Stimulated activated CD4-positive, alpha-beta T cell treated with anti-CD3 and anti-CD28 coated beads, Interleukin-12 subunit alpha, Interleukin-12 subunit beta, amount 100 ng/mL, for 4 hours (primary cell): ENCODE results near the gene SPEM3.

Experiments
- DNase-seq: peaks from one replicate; pipeline ENCODE4 v3.0.0-alpha.2; 2020

SPEM3 gene

DNA sequence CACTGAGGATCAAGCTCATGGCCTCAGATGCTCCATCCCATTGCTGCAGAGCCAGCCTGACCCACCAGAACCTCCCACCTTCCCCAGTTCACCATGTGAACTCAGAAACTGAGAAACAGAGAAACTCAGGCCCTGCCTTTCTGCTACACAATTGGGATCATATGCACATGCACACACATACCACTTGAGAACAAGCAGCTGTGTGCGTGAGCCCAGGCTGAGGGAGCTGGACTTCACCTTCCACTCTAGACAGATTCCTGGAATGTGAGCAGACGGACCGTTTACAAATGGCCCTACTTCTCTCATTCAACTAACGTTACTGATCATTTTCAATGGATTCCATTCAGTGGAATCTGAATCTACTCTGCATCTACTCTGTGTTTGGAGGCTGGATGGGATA is 5.0 kb upstream of the SPEM3 start:
- no peak for DNase-seq

DNA sequence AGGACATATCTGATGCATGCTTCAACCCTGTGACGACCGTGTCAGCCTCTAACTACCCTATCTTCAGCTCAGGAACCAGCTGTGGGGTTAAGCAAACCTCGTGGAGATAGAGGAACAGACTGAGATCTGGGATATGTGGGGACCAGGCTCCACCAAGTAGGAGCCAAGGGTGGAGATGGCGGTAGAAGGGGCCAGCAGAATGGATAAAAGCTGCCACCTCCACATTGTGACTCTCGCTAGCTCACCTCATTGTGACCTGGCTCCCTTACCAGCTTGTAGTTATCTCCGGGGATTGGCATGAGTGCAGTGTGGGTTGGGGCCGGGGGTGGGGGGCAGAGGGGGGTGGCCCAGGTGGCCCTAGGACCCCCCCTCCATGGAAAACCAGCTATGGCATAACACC is 3.3 kb upstream of the SPEM3 start, which contains the start of gene SPEM2:
Gene SPEM2 (plus strand): TSS at position 301 of the 400 bp plus-strand sequence. CDS start 73 bp downstream, at position 374.
- no peak for DNase-seq

DNA sequence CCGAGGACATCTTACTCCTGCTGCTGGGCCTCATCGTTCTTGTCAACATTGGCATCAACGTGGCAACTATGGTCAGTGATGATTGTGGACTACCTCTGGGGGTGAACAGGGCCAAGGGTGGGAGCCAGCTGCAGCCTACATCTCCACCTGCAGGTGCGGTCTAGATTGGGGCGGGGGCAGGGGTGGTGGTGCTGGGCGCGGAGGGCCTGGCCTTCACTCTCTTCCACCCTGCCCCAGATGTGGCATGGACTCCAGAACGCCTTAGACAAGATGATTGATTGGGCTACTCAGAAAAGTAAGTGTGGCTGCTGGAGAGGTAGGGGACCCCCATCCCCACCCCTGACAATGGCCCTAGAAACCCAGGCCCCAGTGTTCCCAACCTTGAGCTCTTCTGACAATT is 2.9 kb upstream of the SPEM3 start:
- no peak for DNase-seq

DNA sequence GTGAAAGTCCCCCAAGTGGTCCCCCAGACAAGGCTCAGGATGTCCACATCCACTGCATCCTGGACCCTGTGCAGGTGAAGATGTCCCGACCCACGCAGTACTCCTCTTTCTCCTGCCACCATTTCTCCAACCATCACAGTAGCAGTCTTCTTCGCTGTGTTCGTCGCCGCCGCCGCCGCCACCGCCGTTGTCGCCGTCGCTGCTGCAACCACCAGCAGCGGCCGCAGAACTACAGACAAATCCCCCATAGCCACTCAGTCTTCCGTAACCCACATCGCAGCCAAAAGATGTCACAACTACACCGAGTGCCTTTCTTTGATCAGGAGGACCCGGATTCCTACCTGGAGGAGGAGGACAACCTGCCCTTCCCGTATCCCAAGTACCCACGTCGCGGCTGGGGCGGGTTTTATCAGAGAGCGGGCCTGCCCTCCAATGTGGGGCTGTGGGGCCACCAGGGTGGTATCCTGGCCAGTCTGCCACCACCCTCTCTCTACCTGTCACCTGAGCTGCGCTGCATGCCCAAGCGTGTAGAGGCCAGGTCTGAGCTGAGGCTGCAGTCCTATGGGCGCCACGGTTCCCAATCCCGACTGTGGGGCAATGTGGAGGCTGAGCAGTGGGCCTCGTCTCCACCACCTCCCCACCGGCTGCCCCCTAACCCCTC is 2.3 kb upstream of the SPEM3 start:
- no peak for DNase-seq

GRCh38 chr17:7426896-7427489 is 1.7 kb upstream of the SPEM3 start:
- no peak for DNase-seq

DNA sequence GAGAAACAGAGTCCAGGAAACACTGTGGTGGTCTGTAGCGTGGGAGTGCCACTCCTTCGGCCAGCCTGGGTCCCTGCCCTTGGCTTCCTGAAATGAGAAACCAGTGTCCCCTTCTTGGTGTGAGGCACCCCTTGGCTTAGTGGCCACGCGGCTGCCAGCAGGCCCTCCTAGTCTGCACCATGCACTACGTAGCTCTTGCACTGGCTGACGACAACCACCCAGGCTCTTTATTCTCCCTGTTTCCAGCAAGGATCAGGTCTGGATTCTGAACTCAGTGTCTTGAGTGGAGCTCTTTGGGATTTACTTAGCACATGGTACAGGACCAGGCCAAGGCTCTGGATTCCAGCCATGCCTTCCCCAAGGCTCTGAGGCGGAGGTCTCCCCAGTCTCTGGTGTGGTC is 1.1 kb upstream of the SPEM3 start:
- DNase-seq: no peak

GRCh38 chr17:7429722-7430121 is 1.1 kb downstream of the SPEM3 start:
- DNase-seq: no peak

DNA sequence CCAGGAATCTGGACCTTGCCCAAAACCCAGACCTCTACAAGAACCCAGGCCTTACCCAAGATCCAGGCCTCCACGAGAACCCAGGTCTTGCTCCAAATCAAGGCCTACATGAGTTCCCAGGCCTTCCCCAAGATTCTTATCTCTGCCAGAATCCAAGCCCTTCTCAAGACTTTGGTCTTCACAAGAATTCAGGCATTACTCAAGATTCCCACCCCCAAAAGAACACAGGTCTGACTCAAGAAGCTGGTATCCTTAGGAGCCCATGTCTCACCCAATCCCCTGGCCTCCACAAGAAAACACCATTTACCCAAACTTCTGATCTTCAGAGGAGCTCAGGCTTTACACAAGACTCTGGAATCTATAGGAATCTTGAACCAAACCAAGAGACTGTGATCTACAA is 2.6 kb downstream of the SPEM3 start:
- no peak for DNase-seq

DNA sequence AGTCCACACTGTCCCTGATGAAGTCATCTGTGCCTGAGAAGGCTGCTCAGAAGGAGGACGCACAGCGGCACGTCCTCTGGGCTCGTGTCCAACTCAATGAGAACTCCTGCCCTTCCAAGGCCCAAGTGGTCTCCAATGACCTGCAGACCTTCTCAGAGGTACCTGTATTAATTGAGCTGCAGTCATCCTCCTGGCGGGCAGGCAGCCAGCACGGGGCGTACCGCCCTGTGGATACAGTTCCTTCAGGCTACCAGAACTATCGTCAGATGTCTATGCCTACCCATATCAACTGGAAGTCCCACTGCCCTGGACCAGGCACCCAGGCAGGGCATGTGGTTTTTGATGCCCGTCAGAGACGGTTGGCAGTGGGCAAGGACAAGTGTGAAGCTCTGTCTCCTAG is 3.6 kb downstream of the SPEM3 start:
- no peak for DNase-seq

DNA sequence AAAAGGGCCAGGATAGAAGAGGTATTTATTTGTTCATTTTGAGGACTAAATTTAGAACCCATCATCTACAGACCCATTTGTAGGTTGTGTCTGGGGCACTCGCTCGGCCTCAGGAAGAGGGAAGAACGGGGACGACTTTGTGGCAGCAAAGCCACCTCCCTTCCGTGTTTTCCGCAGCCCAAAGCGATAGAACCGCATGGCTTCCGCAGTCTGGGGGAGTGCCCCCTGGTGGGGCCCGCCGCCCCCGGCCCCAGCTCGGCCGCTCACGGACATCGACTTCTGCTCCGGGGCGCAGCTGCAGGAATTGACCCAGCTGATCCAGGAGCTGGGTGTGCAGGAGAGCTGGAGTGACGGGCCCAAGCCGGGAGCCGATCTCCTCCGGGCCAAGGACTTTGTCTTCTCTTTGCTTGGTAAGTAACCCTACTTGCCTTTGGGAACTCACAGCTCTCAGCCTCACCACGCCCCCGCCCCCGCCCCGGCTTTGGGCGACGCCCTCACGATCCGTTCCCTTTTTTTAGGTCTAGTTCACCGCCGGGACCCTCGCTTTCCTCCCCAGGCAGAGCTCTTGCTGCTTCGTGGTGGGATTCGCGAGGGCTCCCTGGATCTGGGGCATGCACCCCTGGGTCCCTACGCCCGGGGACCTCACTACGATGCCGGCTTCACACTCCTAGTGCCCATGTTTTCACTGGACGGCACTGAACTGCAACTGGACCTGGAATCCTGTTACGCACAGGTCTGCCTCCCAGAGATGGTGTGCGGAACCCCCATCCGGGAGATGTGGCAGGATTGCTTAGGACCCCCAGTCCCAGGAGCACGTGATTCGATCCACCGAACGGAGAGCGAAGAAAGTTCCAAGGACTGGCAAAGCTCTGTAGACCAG is 7.3 kb downstream of the SPEM3 start:
- peak; percentile 49 for DNase-seq

DNA sequence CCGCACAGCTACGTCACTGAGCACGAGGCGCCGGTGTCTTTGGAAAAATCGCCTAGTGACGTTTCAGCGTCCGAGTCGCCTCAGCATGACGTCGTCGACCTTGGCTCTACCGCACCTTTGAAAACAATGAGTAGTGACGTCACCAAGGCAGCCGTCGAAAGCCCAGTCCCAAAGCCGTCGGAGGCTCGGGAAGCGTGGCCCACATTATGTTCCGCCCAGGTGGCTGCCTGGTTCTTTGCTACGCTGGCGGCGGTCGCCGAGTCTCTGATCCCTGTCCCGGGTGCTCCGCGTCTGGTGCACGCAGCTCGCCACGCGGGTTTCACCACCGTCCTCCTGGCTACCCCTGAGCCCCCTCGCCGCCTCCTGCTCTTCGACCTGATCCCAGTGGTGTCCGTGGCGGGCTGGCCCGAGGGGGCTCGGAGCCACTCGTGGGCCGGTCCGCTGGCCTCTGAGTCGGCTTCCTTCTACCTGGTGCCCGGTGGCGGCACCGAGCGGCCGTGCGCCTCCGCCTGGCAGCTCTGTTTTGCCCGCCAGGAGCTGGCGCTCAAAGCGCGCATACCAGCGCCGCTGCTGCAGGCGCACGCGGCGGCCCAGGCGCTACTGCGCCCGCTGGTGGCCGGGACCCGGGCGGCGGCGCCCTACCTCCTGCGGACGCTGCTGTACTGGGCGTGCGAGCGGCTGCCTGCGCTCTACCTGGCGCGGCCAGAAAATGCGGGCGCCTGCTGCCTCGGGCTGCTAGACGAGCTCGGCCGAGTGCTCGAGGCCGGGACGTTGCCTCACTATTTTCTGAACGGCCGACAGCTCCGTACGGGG is 8.1 kb downstream of the SPEM3 start:
- DNase-seq: peak; percentile 78

DNA sequence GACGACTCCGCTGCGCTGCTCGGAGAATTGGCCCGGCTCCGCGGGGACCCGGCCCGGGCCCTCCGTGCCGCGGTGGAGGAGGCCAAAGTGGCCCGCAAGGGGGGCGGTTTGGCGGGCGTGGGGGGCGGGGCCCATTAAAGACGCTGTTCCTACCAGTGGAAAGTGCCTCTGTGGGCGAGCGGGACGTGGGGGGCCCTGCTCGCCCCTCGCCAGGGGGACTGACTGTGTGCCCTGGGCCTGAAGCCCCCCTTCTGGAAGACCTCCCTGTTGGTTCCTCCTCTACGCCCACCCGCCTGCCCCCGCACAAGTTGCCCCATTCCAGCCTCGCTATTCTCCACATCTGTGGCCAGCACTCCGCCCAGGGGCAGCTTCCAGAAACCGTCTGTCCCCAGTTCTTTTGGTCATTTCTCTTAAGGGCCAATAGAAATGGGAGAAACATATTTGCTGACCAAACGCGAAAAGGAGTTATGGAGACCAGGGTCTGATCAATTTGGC is 8.8 kb downstream of the SPEM3 start:
- no peak for DNase-seq

DNA sequence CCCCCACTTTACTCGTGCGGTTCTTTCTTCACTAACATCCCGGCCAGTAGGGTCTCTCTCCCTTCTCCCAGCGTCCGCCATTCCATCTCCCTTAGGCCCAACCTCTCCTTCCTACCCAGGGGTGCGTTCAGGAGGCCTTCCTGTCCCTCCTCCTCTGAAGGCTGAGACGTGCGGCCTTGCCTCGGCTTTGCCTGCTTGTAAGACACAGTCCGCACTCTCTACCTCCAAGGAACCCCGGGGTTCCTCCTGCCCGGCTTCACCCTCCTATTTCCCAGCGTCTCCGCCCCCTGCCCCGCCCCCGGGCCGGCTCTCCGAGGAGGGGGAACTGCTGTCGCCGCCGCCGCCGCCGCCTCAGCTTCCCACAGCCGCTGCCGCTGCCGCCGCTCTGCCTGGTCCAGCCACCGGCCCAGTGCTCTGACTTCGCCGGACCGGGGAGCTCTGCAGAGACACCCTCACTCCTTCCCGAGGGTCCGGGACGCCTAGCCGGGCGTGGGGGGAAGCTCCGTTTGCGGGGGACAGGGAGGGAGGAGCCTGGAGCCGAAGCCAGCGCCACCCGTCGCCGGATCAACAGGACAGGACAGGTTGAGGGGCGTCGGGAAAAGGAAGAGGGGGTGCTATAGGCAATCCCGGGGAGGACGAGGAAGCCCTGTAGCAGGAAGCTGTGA is 9.4 kb downstream of the SPEM3 start:
- DNase-seq: peak; percentile 69

GRCh38 chr17:7438656-7439460 is 10.2 kb downstream of the SPEM3 start:
- DNase-seq: no peak

DNA sequence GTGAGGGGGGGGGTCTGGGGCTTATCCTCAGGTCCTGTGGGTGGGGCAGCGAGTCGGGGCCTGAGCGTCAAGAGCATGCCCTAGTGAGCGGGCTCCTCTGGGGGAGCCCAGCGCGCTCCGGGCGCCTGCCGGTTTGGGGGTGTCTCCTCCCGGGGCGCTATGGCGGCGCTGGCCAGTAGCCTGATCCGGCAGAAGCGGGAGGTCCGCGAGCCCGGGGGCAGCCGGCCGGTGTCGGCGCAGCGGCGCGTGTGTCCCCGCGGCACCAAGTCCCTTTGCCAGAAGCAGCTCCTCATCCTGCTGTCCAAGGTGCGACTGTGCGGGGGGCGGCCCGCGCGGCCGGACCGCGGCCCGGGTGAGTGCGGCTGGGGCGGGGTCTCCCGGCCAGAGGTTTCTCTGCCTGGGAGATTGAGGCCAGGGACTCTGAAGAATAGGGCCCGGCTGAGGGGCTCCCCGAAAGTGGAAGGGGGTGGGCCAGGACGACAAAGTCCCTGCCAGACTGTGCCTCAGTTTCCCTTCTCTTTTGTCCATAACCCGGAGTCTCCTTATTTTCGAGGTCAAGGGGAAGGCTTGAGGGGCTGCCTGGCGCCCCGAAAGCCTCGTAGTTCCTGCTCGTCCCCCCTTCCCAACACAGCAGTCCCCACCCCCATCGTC is 10.9 kb downstream of the SPEM3 start, which contains the start of gene FGF11:
Gene FGF11 (plus strand): TSS at position 51 of the 651 bp plus-strand sequence. CDS start 109 bp downstream, at position 160.
- DNase-seq: no peak

- DNase-seq: peak; percentile 24
Observed at GRCh38 chr17:7440113-7440833, 11.6 kb downstream of the SPEM3 start.

DNA sequence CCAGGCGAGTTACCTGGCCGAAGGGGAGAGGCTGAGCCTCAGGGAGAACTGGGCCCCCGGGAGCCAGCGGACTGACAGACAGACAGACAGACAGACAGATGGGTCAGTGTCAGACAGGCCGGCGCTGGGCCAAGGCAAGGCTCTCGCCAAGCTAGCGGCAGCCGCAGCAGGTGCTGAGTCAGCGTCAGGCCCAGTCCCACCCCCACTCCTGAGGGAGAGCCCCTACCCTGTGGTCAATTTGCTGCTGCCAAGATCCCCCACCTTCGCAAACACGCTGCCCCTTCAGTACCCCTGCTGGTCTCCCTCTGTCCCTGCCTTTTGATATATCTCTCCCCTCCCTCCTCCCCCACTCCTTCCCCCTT is 12.2 kb downstream of the SPEM3 start:
- no peak for DNase-seq

DNA sequence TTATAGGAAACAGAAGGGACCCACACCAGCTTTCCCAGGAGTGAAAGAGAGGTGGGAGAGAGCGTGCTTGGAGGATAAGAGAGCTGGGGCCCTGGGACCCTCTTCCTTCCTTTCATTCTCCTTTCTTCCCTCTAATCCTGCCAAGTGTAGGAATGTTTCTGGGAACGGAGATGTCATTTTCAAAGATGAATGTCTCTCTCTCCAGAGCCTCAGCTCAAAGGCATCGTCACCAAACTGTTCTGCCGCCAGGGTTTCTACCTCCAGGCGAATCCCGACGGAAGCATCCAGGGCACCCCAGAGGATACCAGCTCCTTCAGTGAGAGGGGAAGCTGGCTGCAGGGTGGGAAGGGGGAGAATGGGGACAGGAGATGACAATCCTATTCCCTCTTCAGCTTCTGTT is 12.6 kb downstream of the SPEM3 start:
- DNase-seq: no peak

DNA sequence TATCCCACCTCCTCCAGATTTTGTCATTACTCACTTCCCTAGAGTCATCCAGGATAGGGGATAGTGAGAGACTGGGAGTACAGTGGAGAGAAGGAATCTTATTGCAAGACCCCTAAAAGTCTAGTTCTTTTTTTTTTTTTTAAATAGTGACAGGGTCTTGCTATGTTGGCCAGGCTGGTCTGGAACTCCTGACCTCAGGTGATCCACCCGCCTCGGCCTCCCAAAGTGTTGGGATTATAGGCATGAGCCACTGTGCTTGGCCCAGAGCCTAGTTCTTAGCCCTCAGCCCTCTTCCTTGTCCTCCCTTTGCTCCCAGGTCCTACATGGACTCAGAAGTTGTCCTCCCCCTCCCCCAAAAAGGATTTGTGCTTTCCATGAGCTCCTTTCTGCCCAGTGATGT is 13.5 kb downstream of the SPEM3 start:
- no peak for DNase-seq
